Heart right ventricle (tissue), 16 donors: Measurements from ENCODE around the gene SF3B2. TPM values are rescaled to one million over a fixed set of nuclear protein-coding genes. Genes with fewer than 3 reads are reported as not detected.

ENCODE experiments used
- ATAC-seq, 8 donors: fragments of 200-7000 bp; cut with Tn5 transposase; one replicate each; pipeline ENCODE4 v1.9.1; 2020; ENCODE audit warnings: mild to moderate bottlenecking in 8 of 8, moderate library complexity in 8 of 8, moderate number of reproducible peaks in 1 of 8
- DNase-seq, 2 donors: peaks; one replicate each; pipeline ENCODE4 v3.0.0-alpha.2; 2020
- H3K27ac ChIP-seq, 10 donors: fragments of 200-600 bp; sonication (generic) in 2 of 10; one replicate each; pipeline versions ENCODE4 v1.5.0 to v1.8.0; 2020 to 2022; ENCODE audit warnings: mild to moderate bottlenecking in 3 of 10
- H3K27me3 ChIP-seq, 7 donors: fragments of 200-600 bp; one replicate each; pipeline ENCODE4 v1.8.0; 2021 to 2022; ENCODE audit warnings: mild to moderate bottlenecking in 2 of 7
- H3K36me3 ChIP-seq, 9 donors: fragments of 200-600 bp; sonication (generic) in 1 of 9; one replicate each; pipeline versions ENCODE4 v1.5.0 to v1.8.0; 2020 to 2022; ENCODE audit warnings: mild to moderate bottlenecking in 2 of 9
- H3K4me1 ChIP-seq, 9 donors: fragments of 200-600 bp; sonication (generic) in 1 of 9; one replicate each; pipeline versions ENCODE4 v1.5.0 to v1.8.0; 2020 to 2022; ENCODE audit warnings: mild to moderate bottlenecking in 4 of 9
- H3K4me3 ChIP-seq, 10 donors: fragments of 200-600 bp; sonication (generic) in 2 of 10; one replicate each; pipeline versions ENCODE4 v1.5.0 to v1.8.0; 2020 to 2022; ENCODE audit warnings: mild to moderate bottlenecking in 7 of 10, moderate library complexity in 2 of 10
- H3K9me3 ChIP-seq, 11 donors: fragments of 200-600 bp in 10 of 11; sonication (generic) in 2 of 11; one replicate each; pipeline versions ENCODE4 v1.5.0 to v1.8.0; 2013 to 2022; ENCODE audit warnings: mild to moderate bottlenecking in 2 of 11, control low read depth in 1 of 11, moderate library complexity in 1 of 11
- CTCF ChIP-seq, 9 donors: fragments of 200-600 bp; sonication (generic) in 2 of 9; IDR thresholded peaks; one replicate each; pipeline versions ENCODE4 v1.5.0 to v1.8.0; 2021 to 2022; ENCODE audit warnings: antibody characterized with exemption in 9 of 9, mild to moderate bottlenecking in 5 of 9, moderate library complexity in 1 of 9
- WGBS, 2 donors: extraction: QIAGEN DNeasy Blood & Tissue Kit; methylation state at CpG; one replicate each; pipeline ENCODE4 v1.1.7; 2013; ENCODE audit warnings: inconsistent platforms in 1 of 2; 5-methylcytosine and 5-hydroxymethylcytosine counted together
- intact Hi-C, 10 donors: fragments of 100-400 bp; cut with DNase I; formaldehyde crosslinking; loops; one replicate each; pipeline versions ENCODE4 v1.11.1 to v1.14.2; 2022
- polyA plus RNA-seq, 2 donors: library from polyadenylated mRNA; stranded (reverse); fragments of 200-250 nt; gene quantifications; one replicate each; pipeline ENCODE4 v1.2.3, GENCODE V29; 2013
- total RNA-seq, 10 donors: library from RNA; stranded (reverse); fragmentation: NEBNext Ultra II Directional in 3 of 10; extraction: Animal tissue kit (Norgen Biotek cat#: 25700) in 3 of 10; gene quantifications; one replicate each; pipeline versions ENCODE4 v1.2.1 to v1.2.4, GENCODE V29; 2021 to 2023
- donor health status: Arrhythmogenic right ventricular cardiomyopathy.
- donor health status: ischemic (EF 13 %, LVEDD 7.1; RV severe dilation, severe dysfunction).
- donor health status: healthy with polysubstance abuse.
- donor health status: DM: no; HTN: yes; CAD: no.
- donor health status: DM: no; HTN: no; CAD: no.
- donor health status: ischemic (EF 25% LVEDD 6.9; RV normal size, moderate dysfunction).
- donor health status: ischemic (EF 25% LVEDD 5.7; RV mildly dilated, moderate dysfunction).
- donor health status: healthy.
- donor health status: DM: yes; HTN: yes; CAD: no.
- donor health status: Ischemic cardiomyopathy.
- donor health status: ischemic (EF 35%, LVEDD 5.7; RV mildly dilated, moderate dysfunction).
- donor health status: nonischemic (EF 11% LVEDD 7.7; RV severe dilation, severe dysfunction).
- donor health status: DM: yes; HTN: yes; CAD: no.
- donor health status: PGD.
- donor health status: ischemic (EF 29% LVEDD 5.4; RV normal size, mild dysfunction).
- donor health status: nonischemic (EF 23%, LVEDD 6.1; RV moderate dilation, normal function).

Gene SF3B2
- total and polyA plus RNA-seq, 12 donors: 46.5 to 94.9 (median 72.7) TPM

- no peak overlapping the region for H3K27ac ChIP-seq
Observed at GRCh38 chr11:66004186-66004585, 48.0 kb upstream of the SF3B2 start.

GRCh38 chr11:66006134-66006890 lies 45.9 kb upstream of the SF3B2 start:
- WGBS, 2 donors: 83 to 85% methylated on average over 13 of the region's 13 CpGs
- DNase-seq: no peak
- intact Hi-C loops: no loop called here
- no peaks in the 10 kb centered on the region for H3K9me3 ChIP-seq
- no peak for TF ChIP-seq CTCF (IDR thresholded peaks at IDR 0.05)
- H3K36me3 ChIP-seq: peaks cover 0 to 35% (median 12%) of the 10 kb centered on the region in 9 donors
- no peak overlapping the region for H3K27ac ChIP-seq
- ATAC-seq: no peak
- H3K4me3 ChIP-seq: no peak overlapping the region
- peaks cover 4 to 26% (median 11%) of the 10 kb centered on the region in 9 donors for H3K4me1 ChIP-seq
- H3K27me3 ChIP-seq: peaks cover 0 to 13% (median under 1%) of the 10 kb centered on the region in 7 donors

More at GRCh38 chr11:66004186-66004585, 48.0 kb upstream of the SF3B2 start:
- 72 to 77% methylated on average over 4 of the region's 4 CpGs for WGBS, 2 donors
- ATAC-seq (no peak), DNase-seq (no peak)
- no peak for TF ChIP-seq CTCF (IDR thresholded peaks at IDR 0.05)
- no peaks in the 10 kb centered on the region for H3K27me3 ChIP-seq
- H3K4me3 ChIP-seq: no peak overlapping the region
- no peaks in the 10 kb centered on the region for H3K9me3 ChIP-seq
- H3K36me3 ChIP-seq: peaks cover 0 to 48% (median 22%) of the 10 kb centered on the region in 9 donors
- H3K4me1 ChIP-seq: peaks cover 10 to 47% (median 24%) of the 10 kb centered on the region in 9 donors
- intact Hi-C loops: loop anchor here in 3 of 10 donors (5.0 kb wide), 1 partner anchor 42 kb away; the partner anchor contains the start of gene SART1 (in 3 of the 3)

GRCh38 chr11:66006891-66007176 lies 45.3 kb upstream of the SF3B2 start:
- intact Hi-C loops: no loop called here
- peaks cover 4 to 26% (median 11%) of the 10 kb centered on the region in 9 donors for H3K4me1 ChIP-seq
- no peak overlapping the region for H3K4me3 ChIP-seq
- DNase-seq (no peak), ATAC-seq (no peak)
- H3K36me3 ChIP-seq: peaks cover 0 to 35% (median 12%) of the 10 kb centered on the region in 9 donors
- H3K27me3 ChIP-seq: peaks cover 2 to 18% (median 6%) of the 10 kb centered on the region in 7 donors
- WGBS, 2 donors: 74 to 88% methylated on average over 4 of the region's 4 CpGs
- no peak for TF ChIP-seq CTCF (IDR thresholded peaks at IDR 0.05)
- no peak overlapping the region for H3K27ac ChIP-seq
- H3K9me3 ChIP-seq: no peaks in the 10 kb centered on the region

DNA sequence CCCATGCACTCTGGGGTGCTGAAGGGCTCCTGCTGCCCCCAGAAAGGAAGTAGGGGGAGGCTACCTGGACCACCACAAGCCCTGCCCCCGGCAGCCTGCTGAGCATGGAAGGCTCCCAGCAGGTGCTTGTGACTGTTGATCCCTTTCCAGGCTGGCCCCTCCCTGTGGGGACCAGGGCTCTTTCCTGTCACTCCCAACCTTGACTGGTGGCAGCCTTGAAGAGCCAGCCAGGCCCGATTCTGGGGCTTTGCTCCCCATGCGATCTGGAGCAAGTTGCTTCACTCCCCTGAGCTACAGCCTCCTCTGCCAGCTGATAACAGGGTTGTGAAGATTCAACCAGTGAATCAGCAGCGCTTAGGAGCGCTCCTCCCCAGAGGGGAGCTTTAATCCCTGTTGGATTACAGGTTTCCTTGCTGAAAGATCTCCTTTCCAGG lies 44.9 kb upstream of the SF3B2 start:
- ATAC-seq: no peak
- peaks cover 6 to 22% (median 10%) of the 10 kb centered on the region in 7 donors for H3K27me3 ChIP-seq
- peaks cover 4 to 30% (median 13%) of the 10 kb centered on the region in 9 donors for H3K4me1 ChIP-seq
- TF ChIP-seq CTCF (IDR thresholded peaks at IDR 0.05): no peak
- no peak overlapping the region for H3K4me3 ChIP-seq
- intact Hi-C loops: no loop called here
- H3K36me3 ChIP-seq: peaks cover 0 to 35% (median 12%) of the 10 kb centered on the region in 9 donors
- no peaks in the 10 kb centered on the region for H3K9me3 ChIP-seq
- 35 to 36% methylated on average over 5 of the region's 5 CpGs for WGBS, 2 donors
- no peak for DNase-seq
- H3K27ac ChIP-seq: no peak overlapping the region
